GM21390 (cell line): Measurements from ENCODE around the gene D2HGDH.

Source experiments
- ATAC-seq: cut with Tn5 transposase; IDR thresholded peaks from one replicate; pipeline ENCODE4 v1.9.1; 2021; ENCODE audit not compliant: unreplicated experiment

The D2HGDH gene

DNA sequence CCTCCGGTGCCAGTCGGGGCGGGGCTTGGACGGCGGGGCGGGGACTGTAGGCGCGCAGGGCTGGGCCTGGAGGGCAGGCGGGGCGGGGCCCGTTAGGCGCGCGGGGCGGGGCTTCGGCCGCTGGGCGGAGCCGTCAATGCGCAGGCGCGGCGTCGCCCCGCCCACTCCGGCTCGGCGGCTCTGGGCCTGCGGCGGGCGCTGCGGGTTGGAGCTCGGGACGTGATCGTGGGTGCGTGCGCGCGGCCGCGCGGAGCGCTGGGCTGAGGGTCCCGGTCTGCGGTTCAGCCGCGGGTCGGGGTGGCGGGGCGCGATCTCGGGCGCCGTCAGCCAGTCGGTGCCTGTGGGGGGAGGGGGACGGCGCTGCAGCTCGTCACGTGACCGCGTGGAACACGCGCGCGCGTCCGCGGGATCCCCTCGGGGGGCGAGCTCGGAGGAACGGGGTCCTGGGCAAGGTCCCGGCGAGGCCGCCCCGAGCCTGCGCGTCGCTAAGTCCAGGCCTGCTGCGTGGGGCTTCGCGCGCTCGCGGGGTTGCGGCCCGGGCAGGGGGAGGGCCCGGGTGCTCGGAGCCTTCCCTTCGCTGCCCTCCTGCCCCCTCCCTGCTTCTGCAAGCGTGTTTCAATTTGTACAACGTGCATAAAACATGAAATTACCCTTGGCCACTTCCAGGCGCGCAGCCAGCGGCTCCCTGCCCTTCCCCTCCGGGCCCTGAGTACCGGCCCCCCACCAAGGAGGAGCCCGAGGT, at the start of gene D2HGDH:
Gene D2HGDH, plus strand, starts transcription at position 164 of the 742 bp plus-strand sequence. CDS start 595 bp downstream, outside the sequence.
- ATAC-seq = peak; percentile 76

DNA sequence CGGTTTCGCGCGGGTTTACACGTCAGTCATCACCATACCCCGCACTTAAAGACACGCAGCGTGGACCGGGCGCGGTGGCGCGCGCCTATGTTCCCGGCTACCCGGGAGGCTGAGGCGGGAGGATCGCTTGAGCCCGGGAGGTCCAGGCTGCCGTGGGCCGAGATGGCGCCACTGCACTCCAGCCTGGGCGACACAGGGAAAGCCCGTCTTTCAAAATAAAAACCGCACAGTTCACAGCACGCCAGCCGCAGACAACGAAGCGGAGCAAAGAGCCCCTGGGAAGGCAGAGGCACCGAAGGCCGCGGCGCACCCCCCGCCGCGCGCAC, 48.1 kb upstream of the D2HGDH start:
- peak; percentile 16 for ATAC-seq

DNA sequence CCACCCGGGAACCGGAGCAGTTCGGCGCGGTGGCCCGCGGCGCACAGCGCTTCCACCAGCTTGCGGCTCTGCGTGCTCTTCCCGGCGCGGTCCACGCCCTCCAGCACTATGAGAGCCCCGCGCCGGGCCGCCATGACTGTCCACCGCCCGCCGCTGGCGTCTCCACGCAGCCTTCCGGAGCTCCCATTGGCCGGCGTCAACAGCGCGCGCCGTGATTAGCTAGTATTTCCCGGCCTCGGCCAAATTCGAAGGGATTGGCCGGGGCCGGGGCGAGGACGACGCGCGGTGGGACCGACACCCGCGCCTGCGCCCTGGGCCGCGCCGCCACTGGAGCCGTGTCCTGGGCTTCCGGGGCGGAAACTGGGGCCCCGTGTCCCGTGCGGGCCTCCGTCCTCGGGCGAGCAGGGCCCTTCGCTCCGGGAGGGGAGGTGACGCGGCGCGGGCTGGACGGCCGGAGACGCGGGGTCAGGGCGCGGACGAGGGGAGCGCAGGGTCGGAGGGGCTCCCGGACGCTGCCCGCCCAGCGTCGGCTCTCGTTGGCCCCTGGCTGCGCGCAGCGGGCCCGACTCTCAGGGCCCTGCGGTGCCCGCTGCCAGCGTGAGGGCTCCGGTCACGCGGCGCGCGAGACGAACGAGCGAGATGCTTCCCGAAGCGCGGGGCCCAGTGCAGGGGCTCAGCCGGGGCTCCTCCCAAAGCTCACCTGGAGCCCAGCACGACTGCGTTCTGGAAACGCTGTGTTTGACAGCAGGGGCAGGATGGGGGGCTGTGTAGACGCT, 47.6 kb upstream of the D2HGDH start, which contains the start of gene DTYMK:
Gene DTYMK, minus strand, starts transcription at position 166 of the 776 bp plus-strand sequence. Its CDS starts 32 bp downstream, at position 134.
- ATAC-seq = peak; percentile 94

DNA sequence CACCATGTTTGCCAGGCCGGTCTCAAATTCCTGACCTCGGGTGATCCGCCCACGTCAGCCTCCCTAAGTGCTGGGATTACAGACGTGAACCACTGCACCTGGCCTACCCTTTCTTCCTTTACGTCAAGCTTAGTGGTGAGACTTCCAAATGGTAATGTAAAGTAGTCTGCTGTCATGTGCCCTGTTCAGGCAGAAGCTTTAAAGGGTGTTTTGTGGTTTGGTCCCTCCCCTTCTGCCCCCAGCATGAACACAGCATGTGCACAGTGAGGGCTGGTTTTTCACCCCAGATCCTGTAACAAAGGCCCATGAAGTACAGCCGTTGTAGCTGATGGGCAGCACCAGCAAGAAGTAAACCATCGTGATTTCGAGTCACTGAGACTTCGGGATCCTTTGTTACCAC, 45.1 kb upstream of the D2HGDH start:
- no peak for ATAC-seq

DNA sequence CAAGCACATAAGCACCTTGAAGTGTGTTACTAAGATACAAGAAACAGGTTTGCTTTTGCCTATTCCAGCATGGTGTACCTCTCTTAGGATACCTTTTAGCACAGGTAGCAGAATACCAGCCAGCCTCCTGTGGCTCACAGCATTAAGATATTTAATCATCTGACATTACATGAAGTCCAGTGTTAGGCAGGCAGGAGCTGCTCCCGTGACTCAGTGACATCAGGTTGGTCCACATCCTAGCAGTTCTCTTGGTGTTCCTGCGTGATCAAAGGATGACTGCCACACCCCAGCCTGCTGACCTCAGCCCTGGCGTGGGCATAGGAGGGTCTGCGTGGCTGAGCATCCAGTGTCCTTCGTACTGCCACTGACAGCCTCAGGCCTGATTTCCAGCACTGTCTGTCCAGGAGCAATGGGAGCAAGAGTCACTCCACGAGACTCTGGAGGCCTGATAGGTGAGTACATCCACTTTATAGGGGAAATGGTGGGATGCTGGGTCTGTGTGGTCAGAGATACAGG, 44.2 kb upstream of the D2HGDH start:
- ATAC-seq = no peak

DNA sequence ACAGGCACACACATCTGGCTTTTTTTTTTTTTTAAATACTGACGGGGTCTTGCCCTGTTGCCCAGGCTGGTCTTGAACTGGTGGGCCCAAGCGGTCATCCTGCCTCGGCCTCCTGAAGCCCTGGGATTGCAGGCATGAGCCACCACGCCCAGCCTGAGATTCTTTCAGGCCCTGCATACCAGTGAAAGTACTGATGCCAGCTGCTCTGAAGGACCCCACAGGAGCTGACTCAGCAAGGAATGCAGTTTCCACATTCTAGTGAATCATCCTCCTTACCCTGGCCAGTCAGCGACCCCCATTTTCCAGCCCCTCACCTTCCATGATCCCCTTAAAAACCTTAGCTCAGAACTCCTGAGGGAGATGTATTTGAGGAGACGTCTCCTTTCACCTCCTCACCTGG, 42.0 kb upstream of the D2HGDH start:
- ATAC-seq = no peak

DNA sequence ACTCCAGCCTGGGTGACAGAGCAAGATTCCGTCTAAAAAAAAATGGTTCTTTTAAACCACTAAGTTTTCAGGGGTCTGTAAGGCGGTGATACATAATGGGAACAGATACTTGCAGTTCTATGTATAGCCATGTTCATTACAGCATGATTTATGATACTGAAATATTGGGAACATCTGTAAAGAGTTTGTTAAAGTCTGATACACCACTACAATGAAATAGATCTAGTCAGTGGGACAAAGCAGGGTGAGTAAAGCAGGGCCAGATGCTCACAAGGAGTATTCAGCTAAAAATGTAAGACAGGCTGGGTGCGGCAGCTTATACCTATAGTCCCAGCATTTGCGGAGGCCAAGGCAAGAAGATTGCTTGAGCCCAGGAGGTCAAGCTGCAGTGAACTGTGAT, 38.8 kb upstream of the D2HGDH start:
- no peak for ATAC-seq

DNA sequence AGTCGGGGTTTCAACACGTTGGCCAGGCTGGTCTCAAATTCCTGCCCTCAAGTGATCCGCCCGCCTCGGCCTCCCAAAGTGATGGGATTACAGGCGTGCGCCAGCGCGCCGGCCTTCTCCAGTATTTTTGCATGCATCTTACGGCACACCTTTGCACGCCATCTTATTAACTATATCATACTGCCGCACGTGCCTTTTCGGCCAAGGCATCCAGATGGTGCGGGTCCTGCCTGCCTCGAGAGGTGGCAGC, 33.4 kb upstream of the D2HGDH start:
- ATAC-seq = no peak

DNA sequence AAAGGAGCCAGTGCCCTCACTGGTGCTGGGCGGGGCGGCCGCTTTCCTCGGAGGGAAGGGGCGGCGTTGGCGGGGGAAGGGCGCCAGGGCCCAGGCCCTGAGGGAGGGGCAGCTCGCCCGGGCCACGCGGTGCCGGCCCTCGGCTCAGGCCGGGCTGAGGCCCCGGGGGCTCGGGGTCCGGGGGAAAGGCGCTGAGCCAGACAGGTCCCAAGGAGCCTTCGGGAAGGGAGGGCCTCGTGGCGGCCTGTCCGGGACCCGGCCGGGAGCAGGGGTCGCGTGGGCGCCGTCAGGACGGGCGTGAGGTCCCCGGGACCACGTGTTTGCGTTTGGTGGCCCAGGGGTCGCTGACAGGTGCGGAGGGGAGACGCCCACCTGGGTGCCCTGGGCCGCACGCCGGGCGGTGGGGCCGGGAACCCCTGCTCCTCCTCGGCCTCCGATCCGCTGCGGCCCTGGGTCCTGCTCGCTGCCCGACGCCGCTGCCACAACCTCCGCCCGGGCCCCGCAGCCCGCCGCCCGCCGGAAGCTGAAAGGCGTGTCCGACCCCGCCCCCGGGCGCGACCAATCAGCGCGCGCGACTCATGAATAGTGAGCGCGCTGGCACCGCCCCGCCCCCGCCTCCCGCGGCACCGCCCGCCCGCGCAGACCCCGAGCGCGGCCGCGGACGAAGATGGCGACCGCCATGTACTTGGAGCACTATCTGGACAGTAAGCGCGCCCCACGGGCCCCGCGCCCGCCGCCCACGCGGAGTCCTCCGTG, 32.9 kb upstream of the D2HGDH start, which contains the start of gene ING5:
Gene ING5, plus strand, starts transcription at position 641 of the 756 bp plus-strand sequence. Its CDS starts 27 bp downstream, at position 668.
- ATAC-seq = peak; percentile 54

DNA sequence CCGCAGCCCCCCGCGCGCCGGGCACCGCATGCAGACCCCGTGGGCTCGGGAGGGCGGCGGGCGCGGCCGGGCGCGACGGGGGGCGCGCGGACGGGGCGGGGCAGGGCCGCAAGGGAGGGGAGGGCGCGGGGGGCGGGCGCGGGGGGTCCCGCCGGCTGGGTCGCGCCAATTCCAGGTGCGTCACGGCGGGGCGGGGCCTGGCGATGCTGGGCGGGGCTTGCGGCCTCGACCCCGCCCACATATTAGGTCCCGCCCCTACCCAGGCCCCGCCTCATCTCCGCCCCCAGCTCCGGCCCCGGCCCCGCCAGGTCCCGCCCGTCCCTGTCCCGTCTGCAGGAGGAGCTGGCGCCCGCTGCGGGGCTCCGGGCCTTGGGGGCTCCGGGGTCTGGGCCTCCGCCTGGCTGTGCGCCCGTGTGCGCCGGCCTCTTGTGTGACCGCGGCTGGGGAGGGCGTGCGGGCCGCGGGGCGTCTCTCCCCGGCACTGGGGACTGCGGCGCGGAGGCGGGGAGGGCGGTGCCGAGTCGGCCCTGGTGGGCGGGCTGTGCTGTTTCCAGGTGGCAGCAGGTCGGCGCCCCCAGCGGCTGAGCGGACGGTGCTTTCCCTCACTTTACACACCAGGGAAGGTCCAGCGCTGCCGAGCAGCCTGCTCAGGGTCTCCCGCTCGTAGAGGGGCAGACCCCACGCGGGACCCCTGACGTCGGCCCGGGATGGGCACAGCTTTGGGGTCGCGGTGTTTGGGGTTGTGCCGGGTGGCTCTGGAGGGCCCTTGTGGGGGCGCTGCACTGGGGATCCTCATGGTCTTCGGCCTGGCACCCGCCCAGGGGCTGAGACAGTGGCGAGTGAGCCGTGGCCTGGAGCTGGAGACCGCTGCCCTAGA, 32.0 kb upstream of the D2HGDH start:
- peak; percentile 65 for ATAC-seq

DNA sequence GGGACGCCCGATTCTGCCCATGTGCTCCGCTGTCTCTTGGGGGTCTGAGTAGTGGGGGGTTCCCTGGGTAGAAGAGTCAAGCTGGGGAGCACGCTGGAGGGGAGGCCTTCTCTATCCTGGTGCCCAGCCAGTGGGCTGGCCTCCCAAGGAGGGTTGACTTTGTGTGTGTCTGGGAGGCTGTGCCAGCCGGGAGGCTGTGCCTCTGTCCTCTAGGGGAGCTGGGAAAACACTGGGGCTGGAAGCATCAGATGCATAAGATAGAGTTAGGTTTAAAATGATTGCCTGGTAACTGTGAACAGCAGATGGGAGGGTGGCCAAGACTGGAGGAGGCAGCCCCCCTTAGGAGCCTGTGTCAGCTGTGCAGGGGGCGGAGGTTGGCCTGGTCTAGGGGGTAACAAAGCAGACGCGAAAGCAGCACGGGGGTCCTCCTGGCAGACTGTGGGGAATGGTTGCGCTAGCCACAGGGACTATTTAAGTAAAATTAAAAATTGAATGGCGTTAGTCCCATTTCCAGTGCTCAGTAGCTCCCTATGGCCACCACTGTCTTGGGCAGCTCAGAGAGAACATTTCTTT, 31.3 kb upstream of the D2HGDH start:
- no peak for ATAC-seq

DNA sequence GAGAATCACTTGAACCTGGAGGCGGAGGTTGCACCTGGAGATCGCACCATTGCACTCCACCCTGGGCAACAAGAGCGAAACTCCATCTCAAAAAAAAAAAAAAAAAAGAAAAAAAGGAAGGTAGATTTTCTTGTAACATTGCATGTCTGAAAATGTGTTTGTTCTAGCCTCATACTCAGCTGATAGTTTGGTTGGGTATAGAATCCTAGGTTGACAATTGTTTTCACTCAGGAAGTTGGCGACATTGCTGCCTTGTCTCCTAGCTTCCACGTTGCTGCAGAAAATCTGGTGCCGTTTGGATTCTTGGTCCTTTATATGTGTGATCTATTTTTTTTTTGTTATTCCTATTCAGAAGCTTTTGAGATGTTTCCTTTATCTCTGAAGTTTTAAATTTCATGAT, 27.9 kb upstream of the D2HGDH start:
- ATAC-seq = no peak

DNA sequence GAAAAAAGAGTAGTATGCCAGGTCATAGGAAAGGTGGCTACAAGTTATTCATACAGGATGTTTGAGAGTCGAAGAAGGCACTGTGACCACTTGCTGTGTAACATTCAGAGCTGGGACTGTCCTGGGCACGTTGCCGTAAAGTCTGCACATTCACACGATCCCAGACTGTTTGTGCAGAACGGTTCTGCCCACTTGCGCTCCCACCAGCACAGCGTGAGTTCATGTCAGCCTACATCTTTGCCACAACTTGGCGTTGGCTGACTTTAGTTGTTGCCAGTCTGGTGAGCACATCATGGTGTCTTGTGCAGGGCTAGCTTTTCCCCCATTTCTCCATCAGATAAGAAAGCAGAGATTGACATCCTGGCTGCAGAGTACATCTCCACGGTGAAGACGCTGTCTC, 25.6 kb upstream of the D2HGDH start:
- no peak for ATAC-seq

DNA sequence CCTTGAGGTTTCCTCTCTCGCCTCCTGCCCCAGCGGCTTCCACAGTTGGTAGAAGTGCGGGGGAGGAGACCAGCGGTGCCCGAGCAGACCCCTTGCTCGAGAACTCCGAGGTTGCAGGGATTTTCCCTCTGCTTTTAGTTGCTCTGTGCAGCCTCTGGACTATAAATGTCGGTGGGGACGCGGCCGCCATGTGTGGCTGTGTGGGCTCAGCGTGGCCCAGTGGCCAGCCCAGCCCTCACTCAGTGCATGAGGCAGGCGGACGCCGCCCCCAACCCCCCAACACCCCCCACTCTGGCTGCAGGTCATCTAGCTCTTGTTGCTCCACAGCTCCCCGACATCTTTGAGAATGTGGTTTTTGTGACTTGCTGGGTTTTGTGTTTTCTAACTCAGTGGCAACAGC, 15.3 kb upstream of the D2HGDH start:
- ATAC-seq = no peak

DNA sequence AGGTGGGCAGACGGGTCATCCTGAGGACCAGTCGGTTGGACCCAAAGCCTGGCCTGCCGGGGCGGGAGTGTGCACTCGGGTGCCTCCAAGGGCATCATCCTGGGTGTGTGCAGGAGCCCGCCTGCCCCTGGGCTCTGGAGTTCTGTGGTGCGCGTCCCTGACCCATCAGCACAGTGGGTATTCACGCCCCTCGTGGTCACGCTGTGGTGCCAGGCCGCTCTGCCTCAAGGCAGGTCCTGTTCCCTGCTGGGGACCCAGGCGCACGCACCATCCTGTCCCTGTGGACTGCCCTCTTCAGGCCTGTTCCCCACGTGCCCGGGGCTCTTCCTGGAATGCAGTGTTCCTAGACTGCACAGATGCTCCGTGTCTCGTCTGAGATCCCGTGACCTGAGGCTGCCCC, 14.3 kb upstream of the D2HGDH start:
- ATAC-seq = no peak

DNA sequence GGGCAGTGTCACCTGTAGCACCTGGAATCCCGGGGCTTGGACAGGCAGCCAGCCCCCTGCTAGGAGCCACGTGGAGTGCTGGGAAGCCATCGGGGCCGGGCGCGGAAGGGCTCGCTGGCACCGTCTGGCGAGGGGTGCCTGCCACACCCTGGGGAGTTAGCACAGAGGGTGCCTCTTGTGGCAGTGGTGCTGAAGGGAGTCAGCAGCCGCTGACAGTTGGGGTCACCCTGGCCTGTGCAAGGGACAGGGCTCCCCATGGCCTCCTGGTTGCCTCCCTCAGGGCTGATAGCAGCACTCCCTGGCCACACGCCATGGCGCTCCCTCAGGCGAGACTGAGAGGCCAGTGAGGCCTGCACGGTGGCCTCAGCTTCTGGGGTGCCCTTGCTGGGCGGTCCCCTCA, 13.9 kb upstream of the D2HGDH start:
- ATAC-seq = no peak

DNA sequence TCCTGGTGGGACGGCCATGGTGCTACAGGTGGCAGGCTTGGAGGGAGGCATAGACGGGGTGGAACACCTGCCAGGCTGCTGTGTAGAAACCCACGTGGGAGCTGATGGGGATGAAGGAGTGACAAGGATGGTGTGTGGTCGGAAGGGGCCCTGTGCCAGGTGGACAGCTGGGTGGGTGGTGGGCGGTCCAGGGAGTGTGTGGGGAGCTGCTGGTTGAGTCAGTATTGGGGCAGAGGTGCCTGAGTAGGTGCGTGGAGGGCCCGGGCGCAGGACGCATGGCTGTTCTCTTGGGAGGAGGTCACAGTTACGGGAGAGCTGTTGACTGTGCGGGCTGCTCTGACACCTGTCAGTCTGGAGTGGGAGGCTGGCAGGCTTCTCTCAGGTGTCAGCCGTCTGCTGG, 12.6 kb upstream of the D2HGDH start:
- no peak for ATAC-seq

DNA sequence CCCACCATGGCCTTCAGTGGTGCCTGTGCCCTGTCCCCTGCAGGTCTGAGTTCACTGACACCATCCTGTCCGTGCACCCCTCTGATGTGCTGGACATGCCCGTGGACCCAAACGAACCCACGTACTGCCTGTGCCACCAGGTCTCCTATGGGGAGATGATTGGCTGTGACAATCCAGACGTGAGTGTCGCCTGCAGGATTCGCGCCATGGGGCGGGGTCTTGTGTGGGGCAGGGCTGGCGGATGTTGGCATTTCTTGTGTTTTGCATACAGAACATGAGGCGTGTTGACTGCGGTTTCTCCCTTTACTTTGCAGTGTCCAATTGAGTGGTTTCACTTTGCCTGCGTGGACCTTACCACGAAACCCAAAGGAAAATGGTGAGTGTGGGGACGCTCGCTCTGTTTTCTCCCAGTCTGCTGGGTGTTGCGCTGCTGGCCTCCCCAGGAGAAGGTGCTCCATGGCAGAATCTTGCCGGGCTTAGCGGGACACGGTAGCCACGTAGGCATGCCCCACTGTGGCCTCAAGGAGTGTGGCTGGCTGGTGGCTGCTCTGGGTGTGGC, 11.5 kb upstream of the D2HGDH start:
- ATAC-seq = no peak

DNA sequence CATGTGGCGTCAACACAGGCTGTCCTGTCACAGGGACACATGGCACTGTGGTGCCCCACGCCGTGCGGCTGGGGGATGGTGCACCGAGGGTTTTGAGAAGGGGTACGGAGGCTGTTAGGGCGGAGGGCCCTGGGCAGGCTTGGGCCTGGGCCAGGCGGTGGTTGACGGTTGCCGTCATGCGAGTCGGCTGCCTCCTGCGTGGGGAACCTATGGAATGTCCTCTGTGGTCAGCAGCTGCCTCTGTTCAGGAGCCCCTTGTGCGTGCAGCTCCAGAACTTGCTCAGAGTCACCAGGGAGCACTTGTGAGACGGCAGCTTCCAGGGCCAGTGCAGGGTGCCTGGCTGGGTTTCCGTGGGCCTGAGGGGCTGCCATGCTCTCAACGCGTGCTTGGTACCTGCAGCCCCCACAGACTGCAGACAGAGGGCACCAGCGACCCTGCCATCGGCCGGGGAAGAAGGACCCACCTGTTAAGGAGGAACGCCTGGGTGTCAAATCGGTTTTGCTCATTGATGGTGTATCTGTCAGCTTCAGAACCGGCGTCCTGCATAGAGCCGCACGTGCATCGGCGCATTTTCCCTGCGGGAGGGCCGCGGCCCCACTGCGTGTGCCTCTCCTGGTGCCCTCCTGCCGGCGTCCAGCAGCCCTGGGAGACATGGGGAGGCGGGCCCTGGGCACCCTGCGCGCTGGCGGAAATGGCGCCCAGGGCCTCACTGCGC, 10.0 kb upstream of the D2HGDH start:
- no peak for ATAC-seq
